ENCODE measurements around the gene MYO15A.

DNA sequence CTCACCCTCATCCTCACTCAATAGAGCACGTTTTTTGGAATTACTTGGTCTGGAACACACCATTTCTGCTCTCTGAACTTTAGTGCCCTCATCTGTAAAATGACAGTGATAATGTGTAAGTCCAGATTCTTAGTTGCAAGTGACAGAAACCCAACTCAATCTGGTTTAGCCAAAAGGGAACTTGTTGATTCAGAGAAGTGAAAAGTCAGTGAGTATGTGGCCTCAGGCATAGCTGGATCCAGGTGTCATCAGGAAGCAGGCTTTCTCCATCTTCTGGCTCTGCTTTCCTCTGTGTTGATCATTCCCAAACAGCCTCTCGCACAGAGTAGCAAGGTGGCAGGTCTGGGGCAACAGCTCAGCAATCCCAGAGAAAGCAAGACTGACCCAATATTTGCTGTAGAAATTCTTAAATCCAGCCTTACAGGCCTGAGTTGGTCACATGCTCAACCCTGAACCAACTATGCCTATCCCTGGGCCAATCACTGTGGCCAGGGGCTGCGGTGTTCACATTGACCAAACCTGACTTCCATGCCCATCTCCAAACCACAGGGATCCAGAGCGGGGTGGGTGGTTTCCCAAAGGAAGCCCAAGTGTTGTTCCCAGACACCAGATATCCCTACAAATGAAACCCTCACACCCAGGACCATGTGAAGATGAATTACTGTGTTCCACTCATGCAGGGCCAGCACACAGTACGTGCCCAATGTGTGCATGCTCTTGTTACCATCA is 51.7 kb downstream of the MYO15A start:
- TF ChIP-seq POLR2A (IDR thresholded peaks at IDR 0.05): no peak
- TF ChIP-seq, protein P1, sequence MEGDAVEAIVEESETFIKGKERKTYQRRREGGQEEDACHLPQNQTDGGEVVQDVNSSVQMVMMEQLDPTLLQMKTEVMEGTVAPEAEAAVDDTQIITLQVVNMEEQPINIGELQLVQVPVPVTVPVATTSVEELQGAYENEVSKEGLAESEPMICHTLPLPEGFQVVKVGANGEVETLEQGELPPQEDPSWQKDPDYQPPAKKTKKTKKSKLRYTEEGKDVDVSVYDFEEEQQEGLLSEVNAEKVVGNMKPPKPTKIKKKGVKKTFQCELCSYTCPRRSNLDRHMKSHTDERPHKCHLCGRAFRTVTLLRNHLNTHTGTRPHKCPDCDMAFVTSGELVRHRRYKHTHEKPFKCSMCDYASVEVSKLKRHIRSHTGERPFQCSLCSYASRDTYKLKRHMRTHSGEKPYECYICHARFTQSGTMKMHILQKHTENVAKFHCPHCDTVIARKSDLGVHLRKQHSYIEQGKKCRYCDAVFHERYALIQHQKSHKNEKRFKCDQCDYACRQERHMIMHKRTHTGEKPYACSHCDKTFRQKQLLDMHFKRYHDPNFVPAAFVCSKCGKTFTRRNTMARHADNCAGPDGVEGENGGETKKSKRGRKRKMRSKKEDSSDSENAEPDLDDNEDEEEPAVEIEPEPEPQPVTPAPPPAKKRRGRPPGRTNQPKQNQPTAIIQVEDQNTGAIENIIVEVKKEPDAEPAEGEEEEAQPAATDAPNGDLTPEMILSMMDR (IDR thresholded peaks at IDR 0.05): no peak
